Caco-2 (cell line): ENCODE data around the gene HOGA1. TPM values are rescaled to one million over a fixed set of nuclear protein-coding genes. Genes with fewer than 3 reads are reported as not detected.

ENCODE experiments used
- BruUV-seq: library from RNA; stranded (reverse); fragments of 400-500 nt; replicated peaks from 2 replicates; lab custom pipeline; 2021; lab: Mats Ljungman, UMichigan
- CTCF ChIA-PET: fragments of 300-600 bp; sonication (Branson Sonifier 250); formaldehyde crosslinking; loops from one replicate; lab custom pipeline; 2022; ENCODE audit warnings: antibody characterized with exemption; lab: Charles Lee
- POLR2A ChIA-PET: fragments of 300-600 bp; sonication (Branson Sonifier 250); formaldehyde crosslinking; loops from one replicate; lab custom pipeline; 2022; ENCODE audit warnings: antibody characterized with exemption; lab: Charles Lee
- DNase-seq, 2 experiments: peaks; one replicate each; pipeline versions ENCODE4 v3.0.0 to v3.0.0-alpha.2; 2020 to 2022
- H3K27me3 ChIP-seq: replicated peaks from 2 replicates; pipeline ENCODE4 v1.6.0; 2011; ENCODE audit warnings: low read length; ENCODE audit not compliant: control insufficient read depth, insufficient read depth
- H3K36me3 ChIP-seq: 2 replicates; pipeline ENCODE4 v1.5.1; 2011; ENCODE audit warnings: low read length; ENCODE audit not compliant: control insufficient read depth, insufficient read depth
- H3K4me1 ChIP-seq: fragments of 250-450 bp; sonication (Bioruptor Pico); 2 replicates; pipeline ENCODE4 v1.5.1; 2020; ENCODE audit warnings: mild to moderate bottlenecking
- H3K4me3 ChIP-seq: 2 replicates; pipeline ENCODE4 v1.5.1; 2011; ENCODE audit warnings: low read depth, mild to moderate bottlenecking, control low read depth, low read length
- H3K9me3 ChIP-seq: fragments of 250-450 bp; sonication (Bioruptor Pico); 2 replicates; pipeline ENCODE4 v1.5.1; 2020; ENCODE audit warnings: mild to moderate bottlenecking, moderate library complexity
- H3K27ac Mint-ChIP-seq: one replicate; pipeline ENCODE4 v1.8.0; 2022; ENCODE audit warnings: mixed read lengths; ENCODE audit not compliant: unreplicated experiment
- H3K27me3 Mint-ChIP-seq: one replicate; pipeline ENCODE4 v1.8.0; 2022; ENCODE audit warnings: mixed read lengths; ENCODE audit not compliant: insufficient read depth, unreplicated experiment
- H3K36me3 Mint-ChIP-seq: one replicate; pipeline ENCODE4 v1.8.0; 2022; ENCODE audit warnings: mild to moderate bottlenecking, mixed read lengths; ENCODE audit not compliant: insufficient read depth, unreplicated experiment
- H3K4me1 Mint-ChIP-seq: one replicate; pipeline ENCODE4 v1.8.0; 2022; ENCODE audit warnings: low read depth, mixed read lengths; ENCODE audit not compliant: unreplicated experiment
- H3K4me3 Mint-ChIP-seq: one replicate; pipeline ENCODE4 v1.8.0; 2022; ENCODE audit warnings: mild to moderate bottlenecking, moderate library complexity, mixed read lengths; ENCODE audit not compliant: unreplicated experiment
- H3K9me3 Mint-ChIP-seq: one replicate; pipeline ENCODE4 v1.8.0; 2022; ENCODE audit warnings: mixed read lengths; ENCODE audit not compliant: unreplicated experiment
- CTCF ChIP-seq, 2 experiments: fragments of 200-600 bp in 1 of 2; IDR thresholded peaks; 1 replicate in 1 of 2; 2 replicates in 1 of 2; pipeline versions ENCODE4 v1.5.1 to v1.8.0; 2011 to 2022; ENCODE audit warnings: antibody characterized with exemption in 1 of 2, control low read depth in 1 of 2, inconsistent platforms in 1 of 2, low read depth in 1 of 2, low read length in 1 of 2, mild to moderate bottlenecking in 1 of 2, moderate library complexity in 1 of 2; ENCODE audit not compliant: insufficient read depth in 1 of 2, severe bottlenecking in 1 of 2, unreplicated experiment in 1 of 2
- intact Hi-C: fragments of 100-400 bp; cut with micrococcal nuclease; formaldehyde crosslinking; loops from one replicate; pipeline ENCODE4 v1.10.0; 2022; ENCODE audit not compliant: unreplicated experiment
- total RNA-seq: library from RNA; stranded (reverse); gene quantifications from 2 replicates; pipeline ENCODE4 v1.2.3, GENCODE V29; 2022

Gene HOGA1
- total RNA-seq, 1 experiment from 2014 or later, result 0.50 TPM

GRCh38 chr10:97650726-97651125 lies 66.5 kb downstream of the HOGA1 start:
- peaks cover 13% of the 10 kb centered on the region for H3K4me1 ChIP-seq

DNA sequence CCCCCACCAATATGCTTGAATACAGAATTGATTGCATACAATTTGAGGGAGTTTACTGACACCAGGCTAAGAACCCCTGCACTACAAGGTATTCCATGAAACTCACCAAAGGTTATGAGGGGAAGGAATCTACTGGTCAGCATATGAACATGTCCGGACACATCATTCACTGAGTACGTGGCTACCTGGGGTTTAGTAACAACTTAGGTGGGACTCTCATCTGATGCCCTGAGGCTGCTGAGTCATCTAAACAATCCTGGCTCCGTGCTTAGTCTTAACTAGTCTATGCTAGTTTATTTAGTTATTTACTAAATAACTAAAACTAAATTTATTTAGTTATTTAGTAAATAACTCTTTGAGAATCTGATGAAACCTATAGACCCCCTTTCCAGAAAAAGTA lies 67.6 kb downstream of the HOGA1 start:
- Mint-ChIP-seq H3K27me3 (no peaks in the 10 kb centered on the region), H3K4me1 (peaks cover 13% of the 10 kb centered on the region), H3K36me3 (peaks cover 41% of the 10 kb centered on the region), H3K27ac (no peak overlapping the region), H3K9me3 (no peaks in the 10 kb centered on the region), H3K4me3 (no peak overlapping the region)
- H3K36me3 ChIP-seq, result peaks cover 2% of the 10 kb centered on the region; the same call in 1 of the 2 replicates
- no peak for DNase-seq
- peaks cover 13% of the 10 kb centered on the region for H3K4me1 ChIP-seq
- ChIA-PET POLR2A (no interaction called here), CTCF (no interaction called here)
- no peak for TF ChIP-seq CTCF (IDR thresholded peaks at IDR 0.05; ENCODE audit: insufficient read depth in 1 of 2, low read depth in 1 of 2, low read length in 1 of 2, severe bottlenecking in 1 of 2, unreplicated experiment in 1 of 2)
- intact Hi-C loops, result no loop called here
- no peak overlapping the region for H3K4me3 ChIP-seq
- H3K9me3 ChIP-seq, result no peaks in the 10 kb centered on the region
- BruUV-seq, result no TSS peak
- no peaks in the 10 kb centered on the region for H3K27me3 ChIP-seq

More at GRCh38 chr10:97650726-97651125, 66.5 kb downstream of the HOGA1 start:
- H3K9me3 ChIP-seq, result no peaks in the 10 kb centered on the region
- H3K4me3 ChIP-seq, result no peak overlapping the region
- Mint-ChIP-seq H3K27ac (no peak overlapping the region), H3K36me3 (peaks cover 30% of the 10 kb centered on the region), H3K9me3 (no peaks in the 10 kb centered on the region), H3K4me3 (no peak overlapping the region), H3K27me3 (no peaks in the 10 kb centered on the region), H3K4me1 (peaks cover 13% of the 10 kb centered on the region)
- TF ChIP-seq CTCF (IDR thresholded peaks at IDR 0.05; ENCODE audit: insufficient read depth in 1 of 2, low read depth in 1 of 2, low read length in 1 of 2, severe bottlenecking in 1 of 2, unreplicated experiment in 1 of 2), result no peak
- H3K27me3 ChIP-seq, result no peaks in the 10 kb centered on the region
- intact Hi-C loops, result no loop called here
- CTCF ChIA-PET, result no interaction called here
- no peak for DNase-seq
- no TSS peak for BruUV-seq
- H3K36me3 ChIP-seq, result peaks cover 2% of the 10 kb centered on the region; the same call in 1 of the 2 replicates
- POLR2A ChIA-PET, result no interaction called here

GRCh38 chr10:97656777-97657176 lies 72.6 kb downstream of the HOGA1 start:
- BruUV-seq, result no TSS peak
- CTCF ChIA-PET, result no interaction called here
- H3K36me3 Mint-ChIP-seq, result peaks cover 72% of the 10 kb centered on the region

More at GRCh38 chr10:97656777-97657176, 72.6 kb downstream of the HOGA1 start:
- H3K4me1 ChIP-seq, result no peaks in the 10 kb centered on the region
- no peaks in the 10 kb centered on the region for H3K9me3 ChIP-seq
- Mint-ChIP-seq H3K4me3 (no peak overlapping the region), H3K9me3 (no peaks in the 10 kb centered on the region), H3K27me3 (no peaks in the 10 kb centered on the region), H3K4me1 (no peaks in the 10 kb centered on the region), H3K27ac (no peak overlapping the region)
- H3K36me3 ChIP-seq, result peaks cover 2% of the 10 kb centered on the region; the same call in 1 of the 2 replicates
- POLR2A ChIA-PET, result no interaction called here
- intact Hi-C loops, result no loop called here
- H3K4me3 ChIP-seq, result no peak overlapping the region
- no peak for DNase-seq
- no peak for TF ChIP-seq CTCF (IDR thresholded peaks at IDR 0.05; ENCODE audit: insufficient read depth in 1 of 2, low read depth in 1 of 2, low read length in 1 of 2, severe bottlenecking in 1 of 2, unreplicated experiment in 1 of 2)
- no peaks in the 10 kb centered on the region for H3K27me3 ChIP-seq
